Endothelial cell of umbilical vein (primary cell): Measurements from ENCODE around the gene EPN2. TPM values are rescaled to one million over a fixed set of nuclear protein-coding genes. Genes with fewer than 3 reads are reported as not detected.

ENCODE experiments used
- BruUV-seq: library from RNA; stranded (reverse); fragments of 400-500 nt; replicated peaks from 2 replicates; lab custom pipeline; 2021; lab: Mats Ljungman, UMichigan
- CTCF ChIA-PET: fragments of 300-600, 350-600 bp; sonication (Branson Sonifier 250); formaldehyde crosslinking; loops from one replicate; lab custom pipeline; 2021; ENCODE audit warnings: antibody characterized with exemption, inconsistent platforms; lab: Charles Lee
- POLR2A ChIA-PET: fragments of 300-600, 350-600 bp; sonication (Branson Sonifier 250); formaldehyde crosslinking; loops from one replicate; lab custom pipeline; 2021; ENCODE audit warnings: antibody characterized with exemption, inconsistent platforms; lab: Charles Lee
- DNase-seq: peaks from one replicate; pipeline ENCODE4 v3.0.0-alpha.2; 2011; ENCODE audit warnings: low read depth, low spot score
- FAIRE-seq: peaks from 2 replicates; lab custom pipeline; 2011; peaks lifted over from hg19 to GRCh38; lab: Jason Lieb, UNC
- H2AFZ ChIP-seq: 2 replicates; pipeline ENCODE4 v1.6.0; 2012; ENCODE audit warnings: low read depth, low read length, control low read depth, inconsistent platforms
- H3K27ac ChIP-seq: 2 replicates; pipeline ENCODE4 v1.5.1; 2011; ENCODE audit warnings: low read depth, mild to moderate bottlenecking, control low read depth, low read length, moderate library complexity; ENCODE audit not compliant: insufficient read depth
- H3K27me3 ChIP-seq, 2 experiments: 2 replicates each; pipeline versions ENCODE4 v1.6.0 to v1.6.1; 2011; ENCODE audit warnings: low read length in 2 of 2, mixed read lengths in 1 of 2; ENCODE audit not compliant: control insufficient read depth in 2 of 2, insufficient read depth in 2 of 2
- H3K36me3 ChIP-seq, 2 experiments: 2 replicates in 1 of 2; 3 replicates in 1 of 2; pipeline ENCODE4 v1.5.1; 2011; ENCODE audit warnings: low read length in 2 of 2, mild to moderate bottlenecking in 1 of 2, moderate library complexity in 1 of 2; ENCODE audit not compliant: control insufficient read depth in 2 of 2, insufficient read depth in 2 of 2; ENCODE audit errors: extremely low read depth in 1 of 2
- H3K4me1 ChIP-seq: 3 replicates; pipeline ENCODE4 v1.5.1; 2011; ENCODE audit warnings: mild to moderate bottlenecking, low read length; ENCODE audit not compliant: control insufficient read depth, insufficient read depth; ENCODE audit errors: extremely low read depth
- H3K4me2 ChIP-seq: 2 replicates; pipeline ENCODE4 v1.6.1; 2011; ENCODE audit warnings: low read length, control low read depth, mixed read lengths; ENCODE audit not compliant: insufficient read depth
- H3K4me3 ChIP-seq, 3 experiments: fragments of 200-600 bp in 1 of 3; sonication (generic), shearing (Covaris generic) in 1 of 3; replicated peaks in 1 of 3; 2 replicates each; pipeline ENCODE4 v1.5.1; 2011 to 2016; ENCODE audit warnings: control low read depth in 3 of 3, low read length in 3 of 3, mild to moderate bottlenecking in 2 of 3, inconsistent platforms in 1 of 3, low read depth in 1 of 3, moderate library complexity in 1 of 3; ENCODE audit not compliant: insufficient read depth in 1 of 3
- H3K79me2 ChIP-seq: 2 replicates; pipeline ENCODE4 v1.6.0; 2012; ENCODE audit warnings: low read length, inconsistent platforms; ENCODE audit not compliant: control insufficient read depth, insufficient read depth
- H3K9ac ChIP-seq: replicated peaks from 2 replicates; pipeline ENCODE3; 2011; ENCODE audit warnings: low read length, control low read depth; ENCODE audit not compliant: insufficient read depth; ENCODE audit errors: extremely low read depth
- H3K9me1 ChIP-seq: replicated peaks from 3 replicates; pipeline ENCODE4 v1.6.0; 2011; ENCODE audit warnings: mild to moderate bottlenecking, low read length; ENCODE audit not compliant: control insufficient read depth, insufficient read depth; ENCODE audit errors: extremely low read depth
- H3K9me3 ChIP-seq: replicated peaks from 2 replicates; pipeline ENCODE4 v1.5.1; 2012; ENCODE audit warnings: low read length, inconsistent platforms; ENCODE audit not compliant: control insufficient read depth, insufficient read depth
- H4K20me1 ChIP-seq: replicated peaks from 2 replicates; pipeline ENCODE3; 2011; ENCODE audit warnings: mild to moderate bottlenecking, low read length; ENCODE audit not compliant: control insufficient read depth, insufficient read depth; ENCODE audit errors: extremely low read depth
- EZH2 ChIP-seq: IDR thresholded peaks from 2 replicates; pipeline ENCODE4 v1.6.1; 2012; ENCODE audit warnings: borderline replicate concordance, low read depth, mild to moderate bottlenecking, moderate library complexity, low read length, inconsistent platforms; ENCODE audit not compliant: severe bottlenecking
- FOS ChIP-seq: IDR thresholded peaks from 2 replicates; pipeline ENCODE4 v1.6.1; 2011; ENCODE audit warnings: mild to moderate bottlenecking, low read length, moderate library complexity, borderline replicate concordance; ENCODE audit not compliant: insufficient read depth
- GATA2 ChIP-seq: IDR thresholded peaks from 2 replicates; pipeline ENCODE4 v1.7.0; 2011; ENCODE audit warnings: low read depth, mild to moderate bottlenecking, moderate library complexity, mixed read lengths, low read length; ENCODE audit not compliant: insufficient read length, insufficient read depth
- POLR2A ChIP-seq: IDR thresholded peaks from 2 replicates; pipeline ENCODE4 v1.6.1; 2012; ENCODE audit warnings: low read depth, mild to moderate bottlenecking, control low read depth, low read length
- POLR2AphosphoS5 ChIP-seq: IDR thresholded peaks from 2 replicates; pipeline ENCODE4 v1.6.1; 2012; ENCODE audit warnings: low read depth, mild to moderate bottlenecking, control low read depth, low read length, moderate library complexity; ENCODE audit not compliant: insufficient read depth
- dilution Hi-C: fragments of 300-500 bp; cut with MboI; formaldehyde crosslinking; loops from one replicate; pipeline ENCODE4 v1.15.0; 2019; ENCODE audit warnings: low sequenced_read_pairs; ENCODE audit not compliant: extremely low pct_ligation_motif_present
- intact Hi-C: fragments of 100-400 bp; cut with micrococcal nuclease; formaldehyde crosslinking; loops from one replicate; pipeline ENCODE4 v1.10.0; 2022
- polyA plus RNA-seq, 4 experiments: library from polyadenylated mRNA; depleted of rRNA in 3 of 4; stranded (reverse) in 3 of 4; unstranded in 1 of 4; fragments of >200 nt; gene quantifications; 2 replicates each; pipeline versions ENCODE4 v1.2.1 to v1.2.3, GENCODE V29; 2011 to 2012; ENCODE audit warnings: missing spikeins in 1 of 4
- total RNA-seq: library from RNA; stranded (reverse); gene quantifications from 2 replicates; pipeline ENCODE4 v1.2.3, GENCODE V29; 2021
- TF ChIP-seq, protein P1 (sequence below), 2 donors: IDR thresholded peaks; 1 replicate in 1 of 2; 2 replicates in 1 of 2; pipeline ENCODE4 v1.5.1; 2011; ENCODE audit warnings: low read length in 2 of 2, mild to moderate bottlenecking in 2 of 2, moderate library complexity in 2 of 2, control low read depth in 1 of 2, inconsistent platforms in 1 of 2, low read depth in 1 of 2; ENCODE audit not compliant: insufficient read depth in 1 of 2; ENCODE audit errors: extremely low read depth in 1 of 2

Gene EPN2
- total and polyA plus RNA-seq, 2 donors (not counting 3 experiments of a cell fraction or from before 2014, with no cell fraction given) = 40.3 to 70.5 TPM

DNA sequence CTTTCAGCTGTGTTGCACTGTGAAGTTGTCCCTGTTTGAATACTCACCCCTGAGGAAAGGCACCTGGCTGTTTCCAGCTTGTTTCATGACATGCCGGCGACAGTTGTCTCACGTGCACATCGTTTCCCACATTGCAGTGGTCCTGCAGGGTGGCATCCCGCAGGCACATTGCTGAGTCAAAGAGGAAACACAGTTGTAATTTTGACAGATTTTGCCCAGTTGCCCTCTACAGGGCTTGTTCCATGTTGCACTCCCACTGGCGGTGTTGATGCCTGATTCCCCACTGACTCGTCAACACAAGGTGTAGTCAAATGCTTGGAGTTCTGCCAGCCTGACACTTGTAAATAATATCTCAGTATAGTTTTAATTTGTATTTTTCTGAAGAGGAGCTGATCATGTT is 23.8 kb downstream of the EPN2 start:
- Histone ChIP-seq H3K4me3 (no peak overlapping the region), H3K9ac (no peak overlapping the region), H3K36me3 (no peaks in the 10 kb centered on the region), H3K4me2 (no peak overlapping the region), H3K27ac (no peak overlapping the region), H3K4me1 (peaks cover 37% of the 10 kb centered on the region), H2AFZ (no peak overlapping the region), H4K20me1 (no peaks in the 10 kb centered on the region), H3K79me2 (peaks cover 58% of the 10 kb centered on the region), H3K9me3 (no peaks in the 10 kb centered on the region), H3K9me1 (no peaks in the 10 kb centered on the region), H3K27me3 (no peaks in the 10 kb centered on the region)
- ChIA-PET POLR2A (no interaction called here), CTCF (interaction anchor here (1.4 to 2.1 kb wide), 2 partner anchors 13 to 40 kb away, joined by 5 to 8 read pairs; no protein-coding TSS in a partner anchor)
- intact Hi-C loops = loop anchor here (5.0 kb wide), 1 partner anchor 186 kb away; no protein-coding TSS in a partner anchor
- dilution Hi-C loops = no loop called here
- DNase-seq = peak; percentile 12
- TF ChIP-seq FOS (no peak), GATA2 (no peak), EZH2 (no peak), POLR2AphosphoS5 (no peak), POLR2A (no peak)
- TF ChIP-seq, protein P1, sequence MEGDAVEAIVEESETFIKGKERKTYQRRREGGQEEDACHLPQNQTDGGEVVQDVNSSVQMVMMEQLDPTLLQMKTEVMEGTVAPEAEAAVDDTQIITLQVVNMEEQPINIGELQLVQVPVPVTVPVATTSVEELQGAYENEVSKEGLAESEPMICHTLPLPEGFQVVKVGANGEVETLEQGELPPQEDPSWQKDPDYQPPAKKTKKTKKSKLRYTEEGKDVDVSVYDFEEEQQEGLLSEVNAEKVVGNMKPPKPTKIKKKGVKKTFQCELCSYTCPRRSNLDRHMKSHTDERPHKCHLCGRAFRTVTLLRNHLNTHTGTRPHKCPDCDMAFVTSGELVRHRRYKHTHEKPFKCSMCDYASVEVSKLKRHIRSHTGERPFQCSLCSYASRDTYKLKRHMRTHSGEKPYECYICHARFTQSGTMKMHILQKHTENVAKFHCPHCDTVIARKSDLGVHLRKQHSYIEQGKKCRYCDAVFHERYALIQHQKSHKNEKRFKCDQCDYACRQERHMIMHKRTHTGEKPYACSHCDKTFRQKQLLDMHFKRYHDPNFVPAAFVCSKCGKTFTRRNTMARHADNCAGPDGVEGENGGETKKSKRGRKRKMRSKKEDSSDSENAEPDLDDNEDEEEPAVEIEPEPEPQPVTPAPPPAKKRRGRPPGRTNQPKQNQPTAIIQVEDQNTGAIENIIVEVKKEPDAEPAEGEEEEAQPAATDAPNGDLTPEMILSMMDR (IDR thresholded peaks at IDR 0.05; ENCODE audit: extremely low read depth in 1 of 2, insufficient read depth in 1 of 2, low read depth in 1 of 2, low read length in 2 of 2) = peak; percentile 8
- no TSS peak for BruUV-seq
- no peak for FAIRE-seq
